ENCODE results near the gene IQCH. TPM values are rescaled to one million over a fixed set of nuclear protein-coding genes. Genes with fewer than 3 reads are reported as not detected.
A peak's percentile ranks its signal among the peaks of the same experiment; 100 is the strongest.

IQCH gene
- total and polyA plus RNA-seq, 2 of the 4 experiments (the other 2 are of a cell fraction), result 0.60 to 2.5 TPM

GRCh38 chr15:67244971-67245478 is 9.6 kb upstream of the IQCH start:
- in situ Hi-C loops (cut with MboI; ENCODE audit: low sequenced_read_pairs) (no loop called here), intact Hi-C loops (cut with micrococcal nuclease) (no loop called here), dilution Hi-C loops (cut with HindIII; ENCODE audit: low sequenced_read_pairs, unreplicated experiment) (no loop called here)
- H2BK120ac ChIP-seq (ENCODE audit: low read depth, low read length), result no peak overlapping the region
- H3K9me1 ChIP-seq (ENCODE audit: insufficient read depth, low read length), result no peaks in the 10 kb centered on the region
- DNase-seq (peak; percentile 58), ATAC-seq (ENCODE audit: low read depth) (no peak)
- H3K4me3 ChIP-seq (ENCODE audit: insufficient read depth, low read depth, low read length), result no peak overlapping the region
- no peaks in the 10 kb centered on the region for H3K9me3 ChIP-seq (ENCODE audit: control insufficient read depth, insufficient read depth, low read length)
- no peak overlapping the region for H3K27ac ChIP-seq (ENCODE audit: insufficient read depth, low read length)
- no peak overlapping the region for H2AK5ac ChIP-seq (ENCODE audit: low read depth, low read length)
- no peak overlapping the region for H2AK9ac ChIP-seq (replicated peaks; ENCODE audit: low read depth, low read length, poor library complexity)
- BruUV-seq (replicated peaks), result no TSS peak
- no peak overlapping the region for H2AFZ ChIP-seq (replicated peaks; ENCODE audit: low read length, poor library complexity)
- no peak overlapping the region for H3K4me2 ChIP-seq (ENCODE audit: low read depth, low read length)
- peaks cover 6% of the 10 kb centered on the region; the same call in 1 of the 2 replicates for H3K36me3 ChIP-seq (ENCODE audit: control insufficient read depth, insufficient read depth, low read length)
- no peak overlapping the region for H3K56ac ChIP-seq (ENCODE audit: extremely low read depth, insufficient read depth, low read length)
- no peak overlapping the region for H3K14ac ChIP-seq (replicated peaks; ENCODE audit: low read depth, low read length)
- H3K79me1 ChIP-seq (ENCODE audit: low read depth in 1 of 2, low read length in 2 of 2), result peaks cover 38 to 68% of the 10 kb centered on the region in 2 experiments
- no peak overlapping the region for H2BK5ac ChIP-seq (ENCODE audit: low read depth, low read length, poor library complexity, severe bottlenecking)
- no peak overlapping the region for H4K8ac ChIP-seq (ENCODE audit: low read depth in 2 of 2, low read length in 2 of 2)
- no peak overlapping the region for H2BK15ac ChIP-seq (ENCODE audit: low read depth, low read length)
- ChIA-PET CTCF (no interaction called here), POLR2A (ENCODE audit: unreplicated experiment) (no interaction called here)
- H3K4me1 ChIP-seq (ENCODE audit: control insufficient read depth, insufficient read depth, low read length), result peaks cover 2% of the 10 kb centered on the region; the same call in 1 of the 2 replicates
- H3K18ac ChIP-seq (ENCODE audit: low read depth, low read length), result no peak overlapping the region
- H3K4ac ChIP-seq (ENCODE audit: low read depth, low read length), result no peak overlapping the region
- no peak overlapping the region for H2BK20ac ChIP-seq (ENCODE audit: low read depth, low read length)
- WGBS, 2 experiments (ENCODE audit: extremely low coverage in 2 of 2, insufficient read length in 1 of 2), result no CpG with 5 or more reads among the region's 3 CpGs
- H3K9ac ChIP-seq (ENCODE audit: low read depth, low read length), result no peak overlapping the region
- TF ChIP-seq CTCF (conservative IDR thresholded peaks at IDR 0.05; ENCODE audit: low read depth, low read length), result no peak
- TF ChIP-seq NFE2L2 (IDR thresholded peaks at IDR 0.05; ENCODE audit: low read depth, low read length), result no peak
- no peak for TF ChIP-seq CEBPB (IDR thresholded peaks at IDR 0.05; ENCODE audit: low read depth, low read length)
- TF ChIP-seq USF2 (IDR thresholded peaks at IDR 0.05; ENCODE audit: low read depth, low read length), result no peak
- TF ChIP-seq FOS (IDR thresholded peaks at IDR 0.05; ENCODE audit: low read depth, low read length), result no peak
- TF ChIP-seq MXI1 (IDR thresholded peaks at IDR 0.05; ENCODE audit: borderline replicate concordance, low read depth, low read length), result no peak
- TF ChIP-seq ELK1 (IDR thresholded peaks at IDR 0.05; ENCODE audit: borderline replicate concordance, low read depth, low read length), result no peak
- no peak for TF ChIP-seq SMC3 (IDR thresholded peaks at IDR 0.05; ENCODE audit: low read depth, low read length)
- TF ChIP-seq RFX5 (IDR thresholded peaks at IDR 0.05; ENCODE audit: low read depth, low read length), result no peak
- TF ChIP-seq RAD21 (IDR thresholded peaks at IDR 0.05; ENCODE audit: low read length), result no peak
- H4K5ac ChIP-seq (ENCODE audit: low read depth, low read length), result no peak overlapping the region
- no peak overlapping the region for H4K91ac ChIP-seq (ENCODE audit: insufficient read depth, low read depth, low read length)
- H3K27me3 ChIP-seq (ENCODE audit: control insufficient read depth, insufficient read depth, low read length), result no peaks in the 10 kb centered on the region
- H4K20me1 ChIP-seq (ENCODE audit: insufficient read depth, low read length), result peaks cover 17% of the 10 kb centered on the region; the same call in 1 of the 2 replicates
- H3K23ac ChIP-seq (ENCODE audit: low read depth, low read length), result no peak overlapping the region
